Thoracic aorta (tissue), 2 donors: ENCODE data around the gene ARHGAP32. TPM values are rescaled to one million over a fixed set of nuclear protein-coding genes. Genes with fewer than 3 reads are reported as not detected.

Experiments used
- ATAC-seq: fragments of 150-250 bp; one replicate; pipeline ENCODE4 v1.8.0; 2017; ENCODE audit warnings: low read depth; ENCODE audit not compliant: insufficient number of reproducible peaks, low FRiP score
- DNase-seq: peaks from one replicate; pipeline ENCODE4 v3.0.0-alpha.2; 2020; ENCODE audit warnings: low spot score
- H3K27ac ChIP-seq, 2 donors: fragments of 200-600 bp; sonication (generic); 1 replicate in 1 of 2; 2 replicates in 1 of 2; pipeline ENCODE4 v1.5.1; 2016; ENCODE audit warnings: mild to moderate bottlenecking in 2 of 2, moderate library complexity in 2 of 2
- H3K27me3 ChIP-seq: fragments of 200-600 bp; sonication (generic); replicated peaks from 2 replicates; pipeline ENCODE4 v1.6.0; 2016; ENCODE audit warnings: mild to moderate bottlenecking; ENCODE audit not compliant: insufficient read depth
- H3K36me3 ChIP-seq: fragments of 200-600 bp; sonication (generic); one replicate; pipeline ENCODE4 v1.5.1; 2016
- H3K4me1 ChIP-seq, 2 donors: fragments of 200-600 bp; sonication (generic); 1 replicate in 1 of 2; 2 replicates in 1 of 2; pipeline versions ENCODE4 v1.5.1 to v1.6.0; 2016; ENCODE audit warnings: low read depth in 2 of 2, mild to moderate bottlenecking in 1 of 2; ENCODE audit not compliant: control insufficient read depth in 1 of 2
- H3K4me3 ChIP-seq: fragments of 200-600 bp; sonication (generic); 2 replicates; pipeline ENCODE4 v1.5.1; 2016; ENCODE audit warnings: mild to moderate bottlenecking
- H3K9me3 ChIP-seq: fragments of 200-600 bp; sonication (generic); 2 replicates; pipeline ENCODE4 v1.5.1; 2016
- total RNA-seq, 2 donors: library from RNA; depleted of rRNA; stranded (reverse); fragments of >200 nt; gene quantifications; one replicate each; pipeline versions ENCODE4 v1.1.0 to v1.2.3, GENCODE V29; 2016
- TF ChIP-seq, protein P1 (sequence below): fragments of 200-600 bp; sonication (generic); IDR thresholded peaks from one replicate; pipeline ENCODE4 v1.5.1; 2019; ENCODE audit warnings: antibody characterized with exemption

Gene ARHGAP32
- total RNA-seq, 2 donors from 2014 or later = 7.9 to 13.8 TPM

DNA sequence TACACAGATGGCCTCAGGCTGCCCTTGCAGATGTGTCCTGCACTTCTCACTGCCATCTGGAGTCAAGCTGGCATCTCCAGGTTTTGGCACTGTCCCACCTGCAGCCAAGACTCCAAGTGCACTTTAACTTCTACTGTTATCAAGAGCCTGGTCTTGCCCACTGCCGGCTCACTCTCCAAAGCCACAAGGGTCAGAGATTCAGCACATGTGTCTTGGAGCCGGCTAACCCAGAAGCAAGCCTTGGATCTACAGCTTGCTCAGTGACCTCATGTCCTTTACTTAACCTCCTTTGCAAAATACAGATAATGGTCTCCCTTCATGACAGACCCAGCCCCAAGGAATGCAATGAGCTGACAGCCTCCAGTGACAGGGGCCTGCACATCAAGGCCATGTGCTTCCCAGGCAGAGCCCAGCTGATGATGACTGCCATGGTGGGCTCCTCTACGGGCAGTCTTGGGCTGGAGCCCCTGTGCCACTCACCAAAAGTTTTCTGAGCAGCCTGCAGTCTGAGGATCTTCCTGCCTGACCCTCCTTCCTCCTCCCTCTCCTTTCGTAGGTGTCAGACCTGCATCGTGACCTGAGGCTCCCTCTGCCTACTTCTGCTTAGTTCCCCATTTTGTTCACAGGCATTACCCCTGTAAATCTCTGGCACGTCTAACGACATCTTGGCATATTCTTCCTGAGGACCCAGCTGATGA, 258.5 kb downstream of the ARHGAP32 start:
- ATAC-seq = no peak
- Histone ChIP-seq H3K9me3 (no peaks in the 10 kb centered on the region), H3K27me3 (no peaks in the 10 kb centered on the region)

DNA sequence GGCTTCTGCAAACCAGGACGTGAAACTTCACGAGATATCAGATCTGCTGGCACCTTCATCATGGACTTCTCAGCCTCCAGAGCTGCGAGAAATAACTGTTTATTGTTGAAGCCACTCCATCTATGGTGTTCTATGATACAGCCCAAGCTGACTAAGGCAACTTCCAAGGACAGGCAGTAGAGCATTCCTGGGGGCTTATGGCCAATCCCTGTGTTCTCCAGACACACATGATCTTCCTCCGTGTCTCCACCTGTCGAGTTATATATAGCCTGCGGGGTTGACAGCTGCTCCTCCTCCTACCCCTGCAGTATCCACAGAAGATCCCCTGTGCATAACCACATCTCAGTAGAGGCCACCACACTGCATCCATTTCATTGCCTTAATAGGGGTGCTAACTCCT, 260.5 kb downstream of the ARHGAP32 start:
- Histone ChIP-seq H3K4me3 (no peak overlapping the region), H3K27ac (no peak overlapping the region), H3K4me1 (no peaks in the 10 kb centered on the region), H3K9me3 (no peaks in the 10 kb centered on the region), H3K27me3 (no peaks in the 10 kb centered on the region), H3K36me3 (no peaks in the 10 kb centered on the region)
- TF ChIP-seq, protein P1, sequence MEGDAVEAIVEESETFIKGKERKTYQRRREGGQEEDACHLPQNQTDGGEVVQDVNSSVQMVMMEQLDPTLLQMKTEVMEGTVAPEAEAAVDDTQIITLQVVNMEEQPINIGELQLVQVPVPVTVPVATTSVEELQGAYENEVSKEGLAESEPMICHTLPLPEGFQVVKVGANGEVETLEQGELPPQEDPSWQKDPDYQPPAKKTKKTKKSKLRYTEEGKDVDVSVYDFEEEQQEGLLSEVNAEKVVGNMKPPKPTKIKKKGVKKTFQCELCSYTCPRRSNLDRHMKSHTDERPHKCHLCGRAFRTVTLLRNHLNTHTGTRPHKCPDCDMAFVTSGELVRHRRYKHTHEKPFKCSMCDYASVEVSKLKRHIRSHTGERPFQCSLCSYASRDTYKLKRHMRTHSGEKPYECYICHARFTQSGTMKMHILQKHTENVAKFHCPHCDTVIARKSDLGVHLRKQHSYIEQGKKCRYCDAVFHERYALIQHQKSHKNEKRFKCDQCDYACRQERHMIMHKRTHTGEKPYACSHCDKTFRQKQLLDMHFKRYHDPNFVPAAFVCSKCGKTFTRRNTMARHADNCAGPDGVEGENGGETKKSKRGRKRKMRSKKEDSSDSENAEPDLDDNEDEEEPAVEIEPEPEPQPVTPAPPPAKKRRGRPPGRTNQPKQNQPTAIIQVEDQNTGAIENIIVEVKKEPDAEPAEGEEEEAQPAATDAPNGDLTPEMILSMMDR = no peak
- DNase-seq = no peak
- ATAC-seq = no peak

More for the DNA sequence above, 258.5 kb downstream of the ARHGAP32 start:
- Histone ChIP-seq H3K36me3 (no peaks in the 10 kb centered on the region), H3K4me3 (no peak overlapping the region), H3K4me1 (no peaks in the 10 kb centered on the region), H3K27ac (no peak overlapping the region)
- TF ChIP-seq, protein P1 = no peak
- no peak for DNase-seq

DNA sequence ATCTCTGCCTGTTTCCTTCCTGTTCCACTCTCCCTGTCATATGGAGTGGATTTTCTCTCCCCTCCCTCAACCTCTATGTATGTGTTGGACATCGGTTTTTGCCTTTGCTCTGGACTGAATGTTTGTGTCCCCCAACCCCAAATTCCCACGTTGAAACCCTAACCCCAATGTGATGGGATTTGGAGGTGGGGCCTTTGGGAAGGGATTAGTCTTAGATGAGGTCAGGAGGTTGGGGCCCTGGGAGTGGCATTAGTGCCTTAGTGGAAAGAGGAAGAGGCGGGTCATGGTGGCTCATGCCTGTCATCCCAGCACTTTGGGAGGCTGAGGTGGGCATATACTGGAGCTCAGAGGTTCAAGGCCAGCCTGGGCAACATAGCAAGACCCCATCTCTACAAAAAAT, 261.1 kb downstream of the ARHGAP32 start:
- H3K4me1 ChIP-seq = no peaks in the 10 kb centered on the region

DNA sequence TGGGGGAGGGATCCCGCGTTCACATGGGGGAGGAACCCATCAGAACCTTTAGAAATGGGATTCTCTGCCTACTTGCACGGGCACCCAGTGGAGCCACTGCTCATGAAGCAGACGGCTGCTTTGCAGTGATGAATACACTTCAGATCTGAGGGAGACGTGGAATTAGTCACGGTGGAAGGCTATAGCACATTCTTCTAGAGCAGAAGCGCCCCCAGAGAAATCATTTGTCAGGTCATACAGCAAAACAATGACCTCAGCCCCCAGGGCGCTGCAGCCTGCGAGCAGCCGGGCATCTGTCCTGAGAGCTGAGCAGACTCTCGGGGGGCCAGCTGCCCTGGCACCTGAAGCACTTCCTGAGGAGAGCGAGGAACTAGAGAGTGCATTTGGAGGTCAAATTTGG, 262.1 kb downstream of the ARHGAP32 start:
- H3K9me3 ChIP-seq = no peaks in the 10 kb centered on the region
- DNase-seq (no peak), ATAC-seq (no peak)
- H3K4me1 ChIP-seq = no peaks in the 10 kb centered on the region
- no peaks in the 10 kb centered on the region for H3K27me3 ChIP-seq
- TF ChIP-seq, protein P1 = no peak
- H3K27ac ChIP-seq = no peak overlapping the region
- no peak overlapping the region for H3K4me3 ChIP-seq
- no peaks in the 10 kb centered on the region for H3K36me3 ChIP-seq

More for the DNA sequence above, 261.1 kb downstream of the ARHGAP32 start:
- Histone ChIP-seq H3K4me3 (no peak overlapping the region), H3K27me3 (no peaks in the 10 kb centered on the region), H3K27ac (no peak overlapping the region), H3K9me3 (no peaks in the 10 kb centered on the region), H3K36me3 (no peaks in the 10 kb centered on the region)
- DNase-seq (no peak), ATAC-seq (no peak)
- TF ChIP-seq, protein P1 = no peak

DNA sequence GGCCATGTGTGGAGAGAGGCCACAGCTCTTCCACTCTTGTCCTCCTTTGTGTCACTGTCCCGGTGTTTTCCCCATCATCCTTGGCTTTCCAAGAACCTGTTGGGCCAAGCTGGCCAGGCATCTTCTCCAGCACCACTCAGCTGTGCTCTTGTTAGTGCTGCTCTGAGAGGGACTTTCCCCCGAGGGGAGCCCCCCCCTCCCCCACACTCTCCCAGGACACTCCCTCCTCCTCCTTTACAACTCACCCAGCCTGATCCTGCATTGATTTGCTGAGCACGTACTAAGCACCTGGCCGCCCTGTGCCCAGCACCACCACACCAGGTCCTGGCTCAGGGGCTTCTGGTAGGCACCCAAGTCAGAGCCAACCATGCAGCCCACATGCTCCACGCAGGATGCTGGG, 262.7 kb downstream of the ARHGAP32 start:
- no peak for DNase-seq
- Histone ChIP-seq H3K36me3 (no peaks in the 10 kb centered on the region), H3K9me3 (no peaks in the 10 kb centered on the region), H3K4me3 (no peak overlapping the region), H3K4me1 (no peaks in the 10 kb centered on the region), H3K27ac (no peak overlapping the region), H3K27me3 (no peaks in the 10 kb centered on the region)
- ATAC-seq = no peak
- TF ChIP-seq, protein P1 = no peak
